CD4-positive, alpha-beta T cell treated with Interleukin-1 beta for 1 hour (primary cell): Measurements from ENCODE around the gene CDC5L.

Source experiments
- DNase-seq, 2 donors: peaks; one replicate each; pipeline ENCODE4 v3.0.0-alpha.2; 2020 to 2022

CDC5L gene

GRCh38 chr6:44375071-44375470, 12.4 kb upstream of the CDC5L start:
- DNase-seq, result no peak

- DNase-seq, result no peak
These were observed 10.0 kb upstream of the CDC5L start for GRCh38 chr6:44377484-44377883.

- DNase-seq, result no peak
These were observed 9.5 kb upstream of the CDC5L start for GRCh38 chr6:44377971-44378370.

GRCh38 chr6:44381739-44382138, 5.8 kb upstream of the CDC5L start:
- DNase-seq, result peak; percentile 5 to 53

GRCh38 chr6:44386364-44386928, 1.1 kb upstream of the CDC5L start:
- DNase-seq, result no peak

GRCh38 chr6:44386929-44387345, 569 bp upstream of the CDC5L start:
- DNase-seq, result no peak

- DNase-seq, result no peak
These were observed 605 bp downstream of the CDC5L start for GRCh38 chr6:44388135-44388487.

GRCh38 chr6:44388887-44389286, 1.4 kb downstream of the CDC5L start:
- no peak for DNase-seq

- no peak for DNase-seq
These were observed 2.7 kb downstream of the CDC5L start for GRCh38 chr6:44390158-44390683.

GRCh38 chr6:44395501-44395900, 8.0 kb downstream of the CDC5L start:
- DNase-seq, result no peak

- no peak for DNase-seq
These were observed 9.5 kb downstream of the CDC5L start for GRCh38 chr6:44396968-44397367.

GRCh38 chr6:44397424-44398164, 10.1 kb downstream of the CDC5L start:
- DNase-seq, result no peak

GRCh38 chr6:44399991-44400390, 12.5 kb downstream of the CDC5L start:
- DNase-seq, result no peak

GRCh38 chr6:44400572-44400971, 13.1 kb downstream of the CDC5L start:
- DNase-seq, result no peak

GRCh38 chr6:44401138-44401537, 13.6 kb downstream of the CDC5L start:
- DNase-seq, result no peak

GRCh38 chr6:44404022-44404714, 16.7 kb downstream of the CDC5L start:
- no peak for DNase-seq

- no peak for DNase-seq
These were observed 17.2 kb downstream of the CDC5L start for GRCh38 chr6:44404715-44405099.

GRCh38 chr6:44407951-44408670, 20.6 kb downstream of the CDC5L start:
- DNase-seq, result no peak

- no peak for DNase-seq
These were observed 21.8 kb downstream of the CDC5L start for GRCh38 chr6:44409207-44409794.

- no peak for DNase-seq
These were observed 22.9 kb downstream of the CDC5L start for GRCh38 chr6:44410363-44410762.

GRCh38 chr6:44411141-44411540, 23.6 kb downstream of the CDC5L start:
- DNase-seq, result no peak

GRCh38 chr6:44415449-44415848, 27.9 kb downstream of the CDC5L start:
- DNase-seq, result no peak
